Measurements from ENCODE around the gene NID1.
"Not testable (repeated sequence)": the region's sequence is repeated elsewhere in the genome, so short reads cannot be mapped to it uniquely, and the experiment has no call there.

NID1 gene

DNA sequence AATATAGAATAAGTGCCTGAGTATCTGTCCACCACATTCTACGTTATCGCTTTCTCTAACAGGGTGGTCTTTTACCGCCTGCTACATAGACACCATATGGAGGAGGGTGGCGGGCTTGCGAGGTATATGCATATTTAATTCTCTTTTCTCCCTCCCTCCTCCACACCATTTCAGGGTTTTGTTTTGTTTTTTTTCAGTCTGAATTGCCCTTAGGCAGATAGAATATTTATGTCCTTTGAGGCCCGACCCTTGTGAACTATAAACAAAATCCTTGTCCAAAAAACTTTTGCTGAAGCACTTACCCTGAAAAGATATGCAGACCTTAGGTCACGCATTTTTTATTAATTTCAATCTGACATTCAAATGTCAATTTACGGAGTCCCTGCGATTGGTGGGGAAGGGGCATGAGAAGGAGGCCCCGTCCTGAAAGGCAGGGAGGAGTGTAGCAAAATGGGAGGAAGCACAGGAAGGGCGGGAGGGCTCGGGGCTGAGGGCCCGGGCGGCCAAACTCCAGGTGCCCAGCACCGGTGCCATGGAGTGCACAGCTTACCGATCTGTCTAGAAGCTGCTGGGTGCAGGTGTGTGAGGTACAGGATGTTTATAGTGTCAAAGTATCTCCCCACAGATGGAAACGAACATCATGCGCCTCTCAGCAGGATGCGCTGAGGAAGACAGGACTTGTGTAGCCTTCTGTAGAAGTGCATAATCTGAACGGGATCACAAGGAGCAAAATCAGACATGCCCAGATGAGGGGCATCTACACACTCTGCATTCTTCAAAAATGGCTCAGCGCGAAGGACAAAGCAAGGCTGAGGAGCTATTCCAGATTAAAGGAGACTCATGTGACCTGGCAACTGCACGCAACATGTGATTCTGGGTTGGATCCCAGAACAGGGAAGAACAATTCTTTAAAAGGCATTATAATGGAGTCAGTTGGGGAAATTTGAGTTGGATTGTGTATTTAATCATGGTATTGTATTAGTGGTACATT is 129.4 kb downstream of the NID1 start:
- no peak for DNase-seq (ENCODE audit: low read depth in 2 of 2)

DNA sequence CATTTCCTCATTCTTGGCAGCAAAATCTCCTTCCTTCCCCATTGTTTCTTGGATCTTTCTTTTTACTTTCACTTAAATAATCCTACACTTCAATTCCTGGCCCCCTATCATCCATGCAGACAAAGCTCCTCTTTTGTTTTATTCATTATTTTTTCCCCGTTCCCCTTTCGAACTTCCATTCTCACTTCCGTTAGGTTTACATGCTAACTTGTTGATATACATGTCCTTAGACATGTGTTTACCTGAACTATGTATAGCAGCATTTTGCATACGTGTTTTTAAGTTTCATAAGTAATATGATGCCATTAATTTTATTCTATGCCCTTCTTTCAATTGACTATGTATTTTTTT is 131.1 kb downstream of the NID1 start:
- DNase-seq (ENCODE audit: low read depth in 2 of 2) = no peak

DNA sequence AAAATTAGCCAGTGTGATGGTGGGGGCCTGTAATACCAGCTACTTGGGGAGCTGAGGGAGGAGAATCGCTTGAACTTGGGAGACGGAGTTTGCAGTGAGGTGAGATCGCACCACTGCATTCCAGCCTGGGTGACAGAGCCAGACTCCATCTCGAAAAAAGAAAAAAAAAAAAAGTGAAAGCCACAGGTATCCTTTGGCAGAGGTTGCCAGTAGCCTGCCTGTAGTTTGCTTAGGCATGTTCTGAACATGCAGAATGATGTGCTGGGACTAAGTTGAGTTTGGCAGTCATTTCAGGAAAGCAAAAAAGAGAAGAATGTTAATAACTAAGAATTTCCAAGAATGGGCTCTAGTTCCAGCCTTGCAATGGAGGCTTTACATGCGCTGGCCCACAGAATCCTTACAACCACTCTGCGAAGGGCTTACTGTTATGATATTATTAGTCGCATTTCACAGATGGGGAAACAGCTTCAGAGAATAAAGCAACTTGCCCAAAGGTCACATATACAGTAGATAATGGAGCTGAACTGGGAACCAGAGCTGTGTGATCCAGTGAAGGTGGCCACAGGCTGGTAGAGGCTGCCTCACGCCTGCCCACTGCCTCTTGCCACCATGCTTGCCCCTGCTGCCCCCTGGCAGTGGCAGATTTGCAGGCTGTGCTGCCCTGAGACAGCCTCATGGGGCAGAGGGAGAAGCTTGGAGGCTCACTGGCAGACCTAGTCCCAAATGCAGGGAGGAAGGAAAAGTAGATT is 131.7 kb downstream of the NID1 start:
- DNase-seq (ENCODE audit: low read depth in 2 of 2) = no peak

DNA sequence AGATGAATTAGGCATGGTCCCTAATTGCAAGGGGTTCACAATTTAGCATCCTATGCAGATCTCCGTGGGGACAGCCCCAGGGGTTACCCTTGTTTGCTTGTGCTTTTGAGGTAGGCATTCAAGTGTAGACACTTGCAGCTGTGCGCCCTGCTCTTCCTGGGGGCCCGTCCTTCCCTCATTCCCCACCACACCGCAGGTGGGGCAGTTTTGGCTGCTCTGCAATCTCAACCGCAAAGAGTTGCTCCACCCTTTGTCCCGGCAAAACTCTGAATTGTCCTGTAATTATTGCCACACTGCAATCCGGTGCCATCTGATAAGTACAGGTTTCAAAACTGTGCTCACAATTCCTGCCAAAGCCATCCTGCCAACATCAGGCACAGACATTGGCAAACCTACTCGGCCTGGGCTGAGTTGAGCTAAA is 132.8 kb downstream of the NID1 start:
- no peak for DNase-seq (ENCODE audit: low read depth in 2 of 2)

DNA sequence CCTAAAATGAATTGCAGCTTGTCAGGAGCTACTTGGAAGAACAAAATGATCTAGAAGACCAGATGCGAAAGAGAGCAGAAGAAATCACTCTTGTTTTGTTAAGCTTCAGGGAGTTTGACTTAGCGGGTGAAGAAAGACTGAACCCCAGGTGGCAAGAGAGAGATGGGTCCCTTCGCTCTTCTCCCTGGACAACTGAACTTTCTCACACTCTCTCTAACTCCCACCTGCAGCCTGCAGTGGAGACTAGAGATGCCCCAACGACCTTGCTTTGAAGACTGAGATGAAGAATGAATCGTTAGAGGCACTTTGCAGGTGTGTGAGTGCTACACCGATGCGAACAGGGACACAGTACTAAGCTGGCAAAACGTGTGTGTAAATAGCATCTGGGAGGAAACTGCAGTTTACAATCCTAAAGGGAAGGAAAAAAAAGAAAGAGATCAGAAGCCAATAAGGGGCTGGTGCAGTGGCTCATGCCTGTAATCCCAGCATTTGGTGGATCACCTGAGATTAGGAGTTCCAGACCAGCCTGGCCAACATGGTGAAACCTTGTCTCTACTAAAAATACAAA is 133.6 kb downstream of the NID1 start:
- DNase-seq (ENCODE audit: low read depth in 2 of 2) = no peak

DNA sequence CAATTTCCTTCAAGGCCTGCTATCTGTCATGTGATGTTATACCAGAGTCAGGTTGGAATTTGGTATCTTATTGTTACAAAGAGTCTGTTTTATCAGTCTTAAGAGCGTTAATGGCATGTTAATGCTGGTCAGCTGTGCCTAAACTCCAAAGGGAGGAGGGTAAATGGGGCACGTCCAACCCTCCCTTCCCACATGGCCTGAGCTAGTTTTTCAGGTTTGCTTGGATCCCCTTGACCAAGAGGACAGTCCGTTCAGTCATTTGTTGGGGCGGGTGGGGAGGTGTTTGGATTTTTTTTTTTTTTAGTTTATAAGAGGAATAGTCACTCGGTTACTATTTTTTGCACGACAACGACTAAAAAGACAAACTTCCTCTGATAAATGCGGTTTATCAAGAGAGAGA is 134.3 kb downstream of the NID1 start:
- DNase-seq (ENCODE audit: low read depth in 2 of 2) = no peak

DNA sequence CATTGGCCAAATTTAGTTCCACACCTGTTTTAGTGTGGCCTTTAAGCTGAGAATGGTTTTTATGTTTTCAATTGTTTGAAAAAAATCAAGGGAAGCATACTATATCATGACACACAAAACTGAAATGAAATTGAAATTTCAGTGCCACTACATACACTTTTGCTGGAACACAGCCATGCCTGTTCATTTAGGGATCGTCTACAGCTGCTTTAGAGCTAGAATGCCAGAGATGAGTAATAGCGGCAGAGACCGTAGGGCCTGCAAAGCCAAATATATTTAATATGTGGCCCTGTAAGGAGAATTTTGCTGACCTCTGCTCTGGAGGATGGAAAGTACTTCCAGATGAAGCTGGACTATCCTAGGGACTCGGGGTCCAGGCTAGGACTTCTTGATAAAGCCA is 135.7 kb downstream of the NID1 start:
- DNase-seq (ENCODE audit: low read depth in 2 of 2) = no peak

DNA sequence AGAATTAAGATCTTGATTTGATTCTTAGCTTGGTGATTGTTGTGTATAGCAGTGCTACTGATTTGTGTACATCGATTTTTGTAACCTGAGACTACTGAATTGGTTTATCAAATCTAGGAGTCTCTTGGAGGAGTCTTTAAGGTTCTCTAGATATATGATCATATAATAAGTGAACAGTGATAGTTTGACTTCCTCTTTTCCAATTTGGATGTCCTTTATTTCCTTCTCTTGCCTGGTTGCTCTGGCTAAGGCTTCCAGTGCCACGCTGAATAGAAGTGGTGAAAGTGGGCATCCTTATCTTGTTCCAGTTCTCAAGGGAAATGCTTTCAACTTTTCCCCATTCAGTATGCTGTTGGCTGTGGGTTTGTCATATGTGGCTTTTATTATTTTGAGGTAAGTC is 136.7 kb downstream of the NID1 start:
- DNase-seq (ENCODE audit: low read depth in 2 of 2) = no peak

DNA sequence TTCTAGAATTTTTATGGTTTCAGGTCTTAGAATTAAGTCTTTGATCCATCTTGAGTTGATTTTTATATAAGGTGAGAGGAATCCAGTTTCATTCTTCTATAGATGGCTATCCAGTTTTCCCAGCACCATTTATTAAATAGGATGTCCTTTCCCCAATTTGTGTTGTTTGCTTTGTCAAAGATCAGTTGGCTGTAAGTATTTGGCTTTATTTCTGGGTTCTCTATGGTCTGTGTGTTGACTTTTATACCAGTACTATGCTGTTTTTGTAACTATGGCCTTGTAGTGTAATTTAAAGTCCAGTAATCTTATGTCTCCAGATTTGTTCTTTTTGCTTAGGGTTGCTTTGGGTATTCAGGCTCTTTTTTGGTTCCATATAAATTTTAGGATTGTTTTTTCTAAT is 137.3 kb downstream of the NID1 start:
- not testable (repeated sequence) for DNase-seq (ENCODE audit: low read depth in 2 of 2)
